ENCODE measurements around the gene GPR61. TPM values are rescaled to one million over a fixed set of nuclear protein-coding genes. Genes with fewer than 3 reads are reported as not detected.

GPR61 gene
- total and polyA plus RNA-seq, 9 of the 15 experiments (the other 6 are each of a cell fraction or from before 2014, with no cell fraction given): 0.04 to 1.1 (median 0.25) TPM; not detected in 4

DNA sequence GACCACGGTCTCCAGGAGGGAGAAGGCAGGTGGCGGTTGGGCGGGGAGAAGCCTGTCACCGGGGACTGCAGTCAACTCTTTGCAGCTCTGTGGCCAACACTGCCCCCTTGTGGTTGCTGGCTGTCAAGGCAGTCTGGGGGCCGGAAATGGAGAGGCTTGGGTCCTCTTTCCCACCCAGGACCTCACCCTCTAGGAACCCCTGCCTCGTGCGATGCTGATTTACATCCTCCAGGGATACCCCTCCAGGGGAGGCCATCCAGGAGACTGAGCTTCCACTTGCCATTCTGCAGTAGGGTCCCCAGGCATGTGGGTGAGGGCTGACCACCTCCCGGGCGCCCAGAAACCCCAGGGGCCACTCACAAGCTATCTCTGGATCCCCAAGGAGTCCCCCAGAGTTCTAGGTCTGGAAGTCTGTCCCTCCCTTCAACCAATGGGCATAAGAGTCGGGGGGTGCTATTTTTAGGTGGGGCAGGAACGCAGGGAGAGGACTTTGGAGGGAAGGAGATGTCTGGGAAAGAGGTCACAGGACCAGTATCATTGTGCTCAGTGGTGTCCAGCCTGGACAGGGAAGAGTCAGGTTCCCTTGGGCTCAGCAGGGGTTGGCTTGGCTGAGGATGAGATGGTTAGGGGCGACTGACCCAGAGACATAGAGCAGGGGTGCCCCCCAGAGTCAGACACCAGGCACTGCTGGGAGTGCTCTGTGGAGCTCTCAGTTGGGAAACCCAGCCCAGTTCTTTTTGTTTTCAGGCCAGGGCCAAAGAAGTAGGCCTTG, 7.1 kb upstream of the GPR61 start (continued):
- no peak for TF ChIP-seq FUS (optimal IDR thresholded peaks at IDR 0.05; ENCODE audit: low read depth, low read length)
- TF ChIP-seq, protein P1, sequence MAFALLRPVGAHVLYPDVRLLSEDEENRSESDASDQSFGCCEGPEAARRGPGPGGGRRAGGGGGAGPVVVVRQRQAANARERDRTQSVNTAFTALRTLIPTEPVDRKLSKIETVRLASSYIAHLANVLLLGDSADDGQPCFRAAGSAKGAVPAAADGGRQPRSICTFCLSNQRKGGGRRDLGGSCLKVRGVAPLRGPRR (CRISPR knock-in tag; IDR thresholded peaks at IDR 0.05): no peak
- no peak for TF ChIP-seq ARHGAP35 (IDR thresholded peaks at IDR 0.05; ENCODE audit: partially characterized antibody)
- TF ChIP-seq HSF4 (CRISPR knock-in tag; IDR thresholded peaks at IDR 0.05; ENCODE audit: borderline replicate concordance): no peak
- no peak for TF ChIP-seq RBM25 (IDR thresholded peaks at IDR 0.05; ENCODE audit: low read depth, low read length, severe bottlenecking)
- no peak for TF ChIP-seq ELF2 (CRISPR knock-in tag; IDR thresholded peaks at IDR 0.05)
- TF ChIP-seq CAMTA2 (CRISPR knock-in tag; conservative IDR thresholded peaks at IDR 0.05): no peak
- TF ChIP-seq ESRRB (CRISPR knock-in tag; IDR thresholded peaks at IDR 0.05; ENCODE audit: borderline replicate concordance): no peak
- no peak for TF ChIP-seq KDM1A (IDR thresholded peaks at IDR 0.05)
- TF ChIP-seq, protein P2, sequence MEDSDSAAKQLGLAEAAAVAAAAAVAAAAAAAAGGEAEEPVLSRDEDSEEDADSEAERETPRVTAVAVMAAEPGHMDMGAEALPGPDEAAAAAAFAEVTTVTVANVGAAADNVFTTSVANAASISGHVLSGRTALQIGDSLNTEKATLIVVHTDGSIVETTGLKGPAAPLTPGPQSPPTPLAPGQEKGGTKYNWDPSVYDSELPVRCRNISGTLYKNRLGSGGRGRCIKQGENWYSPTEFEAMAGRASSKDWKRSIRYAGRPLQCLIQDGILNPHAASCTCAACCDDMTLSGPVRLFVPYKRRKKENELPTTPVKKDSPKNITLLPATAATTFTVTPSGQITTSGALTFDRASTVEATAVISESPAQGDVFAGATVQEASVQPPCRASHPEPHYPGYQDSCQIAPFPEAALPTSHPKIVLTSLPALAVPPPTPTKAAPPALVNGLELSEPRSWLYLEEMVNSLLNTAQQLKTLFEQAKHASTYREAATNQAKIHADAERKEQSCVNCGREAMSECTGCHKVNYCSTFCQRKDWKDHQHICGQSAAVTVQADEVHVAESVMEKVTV (CRISPR knock-in tag; IDR thresholded peaks at IDR 0.05): peak; percentile 88
- no peak for TF ChIP-seq ZBTB5 (IDR thresholded peaks at IDR 0.05)
- TF ChIP-seq MTF1 (CRISPR knock-in tag; IDR thresholded peaks at IDR 0.05; ENCODE audit: borderline replicate concordance): no peak
- no peak for TF ChIP-seq NCOA6 (IDR thresholded peaks at IDR 0.05)
- TF ChIP-seq ARNT (IDR thresholded peaks at IDR 0.05): no peak
- TF ChIP-seq ZBTB17 (CRISPR knock-in tag; IDR thresholded peaks at IDR 0.05): 0 out of 2 replicates have a peak, but pooled peaks have one; percentile 23
- peak; percentile 78 for TF ChIP-seq BRD9 (IDR thresholded peaks at IDR 0.05; ENCODE audit: low read depth, partially characterized antibody)
- no peak for TF ChIP-seq MXI1 (IDR thresholded peaks at IDR 0.05; ENCODE audit: low read depth, low read length)
- no peak for TF ChIP-seq CBFA2T3 (IDR thresholded peaks at IDR 0.05)
- TF ChIP-seq, protein P3, sequence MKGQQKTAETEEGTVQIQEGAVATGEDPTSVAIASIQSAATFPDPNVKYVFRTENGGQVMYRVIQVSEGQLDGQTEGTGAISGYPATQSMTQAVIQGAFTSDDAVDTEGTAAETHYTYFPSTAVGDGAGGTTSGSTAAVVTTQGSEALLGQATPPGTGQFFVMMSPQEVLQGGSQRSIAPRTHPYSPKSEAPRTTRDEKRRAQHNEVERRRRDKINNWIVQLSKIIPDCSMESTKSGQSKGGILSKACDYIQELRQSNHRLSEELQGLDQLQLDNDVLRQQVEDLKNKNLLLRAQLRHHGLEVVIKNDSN (CRISPR knock-in tag; IDR thresholded peaks at IDR 0.05): no peak
- TF ChIP-seq ZNF280A (IDR thresholded peaks at IDR 0.05; ENCODE audit: low read depth, partially characterized antibody): no peak
- TF ChIP-seq ZNF75A (CRISPR knock-in tag; IDR thresholded peaks at IDR 0.05): no peak
- no peak; a peak in 1 of 4 replicates for TF ChIP-seq NONO (IDR thresholded peaks at IDR 0.05; ENCODE audit: low read depth in 2 of 2, low read length in 1 of 2)
- peak; percentile 19 for TF ChIP-seq ZFP36 (IDR thresholded peaks at IDR 0.05; ENCODE audit: low read depth, low read length, partially characterized antibody)

All from K562 (cell line).